ENCODE data around the gene DCK. TPM values are rescaled to one million over a fixed set of nuclear protein-coding genes. Genes with fewer than 3 reads are reported as not detected.

The DCK gene
- polyA plus RNA-seq, 2 donors, result 3.1 to 8.0 TPM

DNA sequence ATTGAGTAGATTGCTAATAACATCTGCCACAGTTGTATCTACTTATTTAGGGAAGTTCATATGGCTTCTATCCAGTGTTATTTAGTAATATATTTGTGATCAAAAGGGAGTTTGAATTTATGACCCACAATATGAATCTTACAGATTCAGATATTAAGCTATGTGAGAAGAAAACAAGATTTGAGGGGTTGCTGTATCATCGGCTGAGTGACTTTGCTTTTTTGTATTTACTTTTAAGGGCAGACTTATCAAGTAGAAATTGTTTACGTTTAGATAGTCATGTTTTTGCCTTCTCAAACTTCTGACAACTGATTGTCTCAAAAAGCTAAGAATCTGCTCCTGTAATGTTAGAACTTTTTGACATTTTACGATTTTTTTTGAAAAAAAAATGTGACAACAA, 17.2 kb upstream of the DCK start:
- WGBS, 2 donors, result 79 to 89% methylated on average over 3 of the region's 3 CpGs
- H3K9me3 ChIP-seq (ENCODE audit: control insufficient read depth in 2 of 2, insufficient read depth in 1 of 2, low read depth in 1 of 2, low read length in 1 of 2), result no peaks in the 10 kb centered on the region
- H3K27me3 ChIP-seq (ENCODE audit: control insufficient read depth in 1 of 2, insufficient read depth in 2 of 2, low read length in 2 of 2), result no peaks in the 10 kb centered on the region
- H3K36me3 ChIP-seq (ENCODE audit: control insufficient read depth in 2 of 2, insufficient read depth in 2 of 2, low read length in 1 of 2), result no peaks in the 10 kb centered on the region
- H3K27ac ChIP-seq (ENCODE audit: low read depth in 2 of 2, low read length in 1 of 2), result no peak overlapping the region
- no peaks in the 10 kb centered on the region for H3K4me1 ChIP-seq (ENCODE audit: control insufficient read depth in 2 of 2, insufficient read depth in 2 of 2, low read length in 1 of 2)
- H3K4me3 ChIP-seq (ENCODE audit: low read depth in 1 of 2, low read length in 2 of 2), result no peak overlapping the region

DNA sequence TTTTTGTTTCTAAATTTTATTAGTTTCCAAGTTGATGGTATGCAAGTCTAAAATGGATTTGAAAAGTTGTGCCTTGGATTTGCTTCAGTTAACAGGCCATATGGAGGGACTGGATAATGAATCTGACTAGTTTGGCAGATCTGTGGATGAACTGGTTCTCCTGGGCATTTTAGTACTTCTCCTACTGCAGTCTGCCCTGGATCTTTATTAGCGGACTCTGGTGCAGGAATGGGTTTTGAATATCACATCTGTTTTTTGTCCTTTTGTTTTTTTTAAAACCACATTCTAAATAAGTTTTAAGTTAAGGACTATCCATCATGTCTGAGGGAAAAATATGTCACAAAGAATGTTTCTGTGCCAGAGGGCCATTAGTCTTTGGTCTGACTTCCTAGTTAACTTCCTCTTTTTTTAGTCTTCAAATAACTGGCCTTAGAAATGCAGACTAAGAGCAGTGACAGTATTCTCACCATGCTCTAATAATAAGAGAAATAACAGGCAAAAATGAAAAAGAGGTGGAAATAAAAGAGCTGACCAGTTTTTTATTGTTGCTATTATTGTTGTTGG, 13.9 kb upstream of the DCK start:
- H3K27me3 ChIP-seq (ENCODE audit: control insufficient read depth in 1 of 2, insufficient read depth in 2 of 2, low read length in 2 of 2), result no peaks in the 10 kb centered on the region
- WGBS, 2 donors, result 83 to 89% methylated on average over 1 of the region's 1 CpG
- H3K4me1 ChIP-seq (ENCODE audit: control insufficient read depth in 2 of 2, insufficient read depth in 2 of 2, low read length in 1 of 2), result no peaks in the 10 kb centered on the region
- no peaks in the 10 kb centered on the region for H3K36me3 ChIP-seq (ENCODE audit: control insufficient read depth in 2 of 2, insufficient read depth in 2 of 2, low read length in 1 of 2)
- no peak overlapping the region for H3K4me3 ChIP-seq (ENCODE audit: low read depth in 1 of 2, low read length in 2 of 2)
- no peak overlapping the region for H3K27ac ChIP-seq (ENCODE audit: low read depth in 2 of 2, low read length in 1 of 2)
- no peaks in the 10 kb centered on the region for H3K9me3 ChIP-seq (ENCODE audit: control insufficient read depth in 2 of 2, insufficient read depth in 1 of 2, low read depth in 1 of 2, low read length in 1 of 2)

DNA sequence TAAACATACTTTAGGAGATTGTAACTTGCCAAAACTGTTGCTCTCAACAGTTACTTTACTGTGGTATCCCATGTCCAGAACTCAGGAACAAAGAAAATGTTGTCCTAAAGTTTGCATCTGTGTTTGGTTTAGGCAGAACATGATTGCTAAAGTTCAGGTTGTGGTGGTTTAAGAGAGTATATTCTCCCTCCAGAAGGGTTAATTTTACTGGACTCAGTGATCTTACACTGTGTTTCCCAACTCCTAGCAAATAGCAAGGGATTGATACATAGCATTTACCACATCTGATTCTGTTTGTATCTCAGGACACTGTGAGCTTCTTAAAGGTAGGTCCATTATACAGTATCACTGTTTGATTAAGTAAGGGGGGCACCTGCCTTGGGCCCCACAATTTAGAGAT, 13.3 kb upstream of the DCK start:
- Histone ChIP-seq H3K4me3 (ENCODE audit: low read depth in 1 of 2, low read length in 2 of 2) (no peak overlapping the region), H3K36me3 (ENCODE audit: control insufficient read depth in 2 of 2, insufficient read depth in 2 of 2, low read length in 1 of 2) (no peaks in the 10 kb centered on the region), H3K4me1 (ENCODE audit: control insufficient read depth in 2 of 2, insufficient read depth in 2 of 2, low read length in 1 of 2) (no peaks in the 10 kb centered on the region), H3K27me3 (ENCODE audit: control insufficient read depth in 1 of 2, insufficient read depth in 2 of 2, low read length in 2 of 2) (no peaks in the 10 kb centered on the region), H3K9me3 (ENCODE audit: control insufficient read depth in 2 of 2, insufficient read depth in 1 of 2, low read depth in 1 of 2, low read length in 1 of 2) (no peaks in the 10 kb centered on the region), H3K27ac (ENCODE audit: low read depth in 2 of 2, low read length in 1 of 2) (no peak overlapping the region)

DNA sequence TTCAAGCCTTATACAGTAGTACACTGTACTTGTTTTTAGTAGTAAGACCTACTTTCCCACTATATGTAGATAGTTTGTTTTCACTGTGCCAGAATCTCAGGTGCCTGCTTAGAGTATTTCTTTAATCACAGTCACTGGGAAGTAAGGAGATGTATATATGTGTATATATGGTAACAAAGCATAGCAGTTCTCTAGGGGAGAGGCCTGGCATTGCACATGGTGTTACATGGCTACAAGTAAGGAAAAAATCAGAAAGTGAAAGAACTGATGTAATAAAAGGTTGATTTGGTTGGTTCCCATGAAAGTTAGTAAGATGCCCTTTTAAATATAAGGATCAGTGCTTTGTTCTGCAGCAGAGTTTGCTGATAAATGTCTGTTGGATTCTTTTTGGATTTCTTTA, 9.3 kb upstream of the DCK start:
- Histone ChIP-seq H3K9me3 (ENCODE audit: control insufficient read depth in 2 of 2, insufficient read depth in 1 of 2, low read depth in 1 of 2, low read length in 1 of 2) (no peaks in the 10 kb centered on the region), H3K27ac (ENCODE audit: low read depth in 2 of 2, low read length in 1 of 2) (no peak overlapping the region), H3K36me3 (ENCODE audit: control insufficient read depth in 2 of 2, insufficient read depth in 2 of 2, low read length in 1 of 2) (no peaks in the 10 kb centered on the region), H3K4me1 (ENCODE audit: control insufficient read depth in 2 of 2, insufficient read depth in 2 of 2, low read length in 1 of 2) (no peaks in the 10 kb centered on the region), H3K4me3 (ENCODE audit: low read depth in 1 of 2, low read length in 2 of 2) (no peak overlapping the region), H3K27me3 (ENCODE audit: control insufficient read depth in 1 of 2, insufficient read depth in 2 of 2, low read length in 2 of 2) (no peaks in the 10 kb centered on the region)

DNA sequence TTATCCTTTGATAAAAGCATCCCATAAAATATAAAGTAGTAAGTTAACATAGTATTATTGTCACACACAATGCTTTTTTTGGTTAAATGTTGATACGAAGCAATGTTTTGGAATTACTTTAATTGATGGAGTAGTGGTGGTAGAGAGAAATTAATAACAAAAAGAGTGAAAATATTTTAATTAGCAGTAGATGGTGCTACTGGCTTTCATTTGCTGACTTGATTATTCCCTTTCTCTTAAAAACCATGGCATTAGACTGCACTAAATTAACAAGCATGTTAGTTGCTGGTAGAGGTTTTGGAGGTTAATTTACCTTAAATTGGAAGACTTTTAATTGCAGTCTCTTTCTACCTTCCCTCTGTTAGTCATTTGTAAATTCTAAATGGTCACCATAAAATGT, 8.9 kb upstream of the DCK start:
- Histone ChIP-seq H3K9me3 (ENCODE audit: control insufficient read depth in 2 of 2, insufficient read depth in 1 of 2, low read depth in 1 of 2, low read length in 1 of 2) (no peaks in the 10 kb centered on the region), H3K4me1 (ENCODE audit: control insufficient read depth in 2 of 2, insufficient read depth in 2 of 2, low read length in 1 of 2) (no peaks in the 10 kb centered on the region), H3K4me3 (ENCODE audit: low read depth in 1 of 2, low read length in 2 of 2) (no peak overlapping the region), H3K36me3 (ENCODE audit: control insufficient read depth in 2 of 2, insufficient read depth in 2 of 2, low read length in 1 of 2) (no peaks in the 10 kb centered on the region), H3K27me3 (ENCODE audit: control insufficient read depth in 1 of 2, insufficient read depth in 2 of 2, low read length in 2 of 2) (no peaks in the 10 kb centered on the region), H3K27ac (ENCODE audit: low read depth in 2 of 2, low read length in 1 of 2) (no peak overlapping the region)
- WGBS, 2 donors, result 85 to 90% methylated on average over 1 of the region's 1 CpG

DNA sequence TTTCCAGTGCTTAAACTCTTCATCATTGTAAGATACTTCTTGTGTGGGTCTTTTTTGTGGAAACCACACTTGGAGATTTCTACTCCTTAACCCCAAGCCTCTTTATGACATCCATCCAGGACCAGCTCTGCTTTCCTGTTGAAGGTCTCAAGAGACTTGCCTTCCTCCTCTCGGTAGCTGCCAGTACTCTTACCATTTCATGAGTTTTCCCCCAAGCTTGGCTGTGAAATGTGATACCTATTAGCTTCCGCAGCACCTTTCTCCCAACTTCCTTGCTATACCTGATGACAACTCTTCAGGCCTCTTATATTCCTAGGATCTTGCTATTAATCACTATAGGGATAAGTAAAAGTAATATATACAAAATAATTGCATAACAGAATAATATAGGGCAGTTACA, 1.9 kb upstream of the DCK start:
- 93 to 94% methylated on average over 2 of the region's 2 CpGs for WGBS, 2 donors
- H3K27ac ChIP-seq (ENCODE audit: low read depth in 2 of 2, low read length in 1 of 2), result no peak overlapping the region
- H3K9me3 ChIP-seq (ENCODE audit: control insufficient read depth in 2 of 2, insufficient read depth in 1 of 2, low read depth in 1 of 2, low read length in 1 of 2), result no peaks in the 10 kb centered on the region
- H3K4me1 ChIP-seq (ENCODE audit: control insufficient read depth in 2 of 2, insufficient read depth in 2 of 2, low read length in 1 of 2), result no peaks in the 10 kb centered on the region
- no peaks in the 10 kb centered on the region for H3K36me3 ChIP-seq (ENCODE audit: control insufficient read depth in 2 of 2, insufficient read depth in 2 of 2, low read length in 1 of 2)
- no peak overlapping the region for H3K4me3 ChIP-seq (ENCODE audit: low read depth in 1 of 2, low read length in 2 of 2)
- H3K27me3 ChIP-seq (ENCODE audit: control insufficient read depth in 1 of 2, insufficient read depth in 2 of 2, low read length in 2 of 2), result no peaks in the 10 kb centered on the region

DNA sequence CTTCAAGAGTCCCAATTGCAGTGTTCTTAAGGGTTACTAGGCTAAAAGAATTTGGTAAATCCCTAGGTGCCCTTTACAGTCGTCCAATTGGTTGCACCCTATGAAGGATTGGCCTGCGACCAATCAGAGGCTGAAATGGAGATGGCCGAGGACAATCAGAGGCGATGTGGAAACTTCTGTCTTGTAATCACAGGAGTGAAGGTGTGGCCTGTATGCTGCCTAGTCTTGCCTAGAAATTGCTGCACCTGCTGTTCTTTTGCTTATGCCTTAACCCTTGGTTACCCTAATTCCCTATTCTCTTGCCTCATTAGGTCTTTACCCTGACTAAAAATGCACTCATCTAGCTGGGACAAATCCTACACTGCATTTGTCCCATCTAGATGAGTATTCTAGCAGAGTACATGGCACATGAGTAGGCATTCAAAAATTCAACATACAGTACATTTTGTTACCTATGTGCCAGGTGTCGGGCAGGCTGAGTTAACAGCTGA, 1.0 kb upstream of the DCK start:
- Histone ChIP-seq H3K9me3 (ENCODE audit: control insufficient read depth in 2 of 2, insufficient read depth in 1 of 2, low read depth in 1 of 2, low read length in 1 of 2) (no peaks in the 10 kb centered on the region), H3K4me3 (ENCODE audit: low read depth in 1 of 2, low read length in 2 of 2) (peak overlapping the region; percentile 64 to 74), H3K36me3 (ENCODE audit: control insufficient read depth in 2 of 2, insufficient read depth in 2 of 2, low read length in 1 of 2) (no peaks in the 10 kb centered on the region), H3K27ac (ENCODE audit: low read depth in 2 of 2, low read length in 1 of 2) (peak overlapping the region; percentile 93 to 94), H3K4me1 (ENCODE audit: control insufficient read depth in 2 of 2, insufficient read depth in 2 of 2, low read length in 1 of 2) (no peaks in the 10 kb centered on the region), H3K27me3 (ENCODE audit: control insufficient read depth in 1 of 2, insufficient read depth in 2 of 2, low read length in 2 of 2) (no peaks in the 10 kb centered on the region)
- WGBS, 2 donors, result 42 to 49% methylated on average over 5 of the region's 5 CpGs

DNA sequence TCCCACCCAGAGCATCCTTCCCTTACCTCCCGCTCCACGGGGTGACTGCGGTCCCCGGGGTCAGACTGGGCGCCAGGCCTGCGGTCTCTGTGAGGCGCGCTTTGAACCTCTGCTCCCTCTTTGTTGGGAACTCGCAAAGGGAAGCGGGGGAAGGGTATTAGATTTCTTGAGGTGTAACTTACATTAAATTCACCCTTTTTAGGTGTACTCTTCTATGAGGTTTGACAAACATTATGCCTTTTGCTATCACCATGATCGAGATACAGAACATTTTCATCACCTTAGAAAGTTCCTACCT, 569 bp downstream of the DCK start:
- Histone ChIP-seq H3K9me3 (ENCODE audit: control insufficient read depth in 2 of 2, insufficient read depth in 1 of 2, low read depth in 1 of 2, low read length in 1 of 2) (no peaks in the 10 kb centered on the region), H3K27ac (ENCODE audit: low read depth in 2 of 2, low read length in 1 of 2) (peak overlapping the region; percentile 93 to 94), H3K4me1 (ENCODE audit: control insufficient read depth in 2 of 2, insufficient read depth in 2 of 2, low read length in 1 of 2) (no peaks in the 10 kb centered on the region), H3K36me3 (ENCODE audit: control insufficient read depth in 2 of 2, insufficient read depth in 2 of 2, low read length in 1 of 2) (no peaks in the 10 kb centered on the region), H3K4me3 (ENCODE audit: low read depth in 1 of 2, low read length in 2 of 2) (peak overlapping the region; percentile 64 to 74), H3K27me3 (ENCODE audit: control insufficient read depth in 1 of 2, insufficient read depth in 2 of 2, low read length in 2 of 2) (no peaks in the 10 kb centered on the region)
- 2% methylated on average over 11 of the region's 11 CpGs for WGBS, 2 donors

DNA sequence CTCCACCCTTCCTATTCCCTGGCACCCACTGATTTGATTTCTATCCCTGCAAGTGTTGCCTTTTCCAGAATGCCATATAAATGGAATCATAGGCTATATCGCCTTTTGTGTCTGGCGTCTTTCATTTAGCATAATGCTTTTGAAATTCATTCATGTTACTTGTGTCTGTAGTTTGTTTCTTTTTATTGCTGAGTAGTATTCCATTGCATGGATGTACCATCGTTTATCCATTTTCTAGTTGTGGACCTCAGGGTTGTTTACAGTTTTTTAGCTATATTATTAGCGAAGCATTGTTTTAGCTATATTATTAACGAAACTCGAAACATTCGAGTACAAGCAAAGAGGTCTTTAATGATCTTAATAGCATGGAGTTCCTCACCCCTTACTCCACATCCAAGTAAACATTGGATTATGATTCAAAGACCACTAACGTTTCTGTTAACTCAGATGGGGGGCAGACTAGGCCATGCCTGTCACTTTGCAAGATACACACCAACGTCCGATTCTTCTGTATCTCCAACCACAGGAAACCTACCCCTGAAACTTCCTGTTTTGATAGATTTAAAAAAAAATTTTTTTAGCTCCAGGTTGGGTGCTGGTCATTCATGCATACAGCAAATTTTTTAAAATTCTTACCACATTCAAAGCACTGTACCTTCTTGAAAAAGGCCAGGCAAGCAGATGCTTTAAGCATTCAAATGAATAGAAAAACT, 1.1 kb downstream of the DCK start:
- H3K4me1 ChIP-seq (ENCODE audit: control insufficient read depth in 2 of 2, insufficient read depth in 2 of 2, low read length in 1 of 2), result no peaks in the 10 kb centered on the region
- no peak overlapping the region for H3K27ac ChIP-seq (ENCODE audit: low read depth in 2 of 2, low read length in 1 of 2)
- peak overlapping the region; percentile 64 to 74 for H3K4me3 ChIP-seq (ENCODE audit: low read depth in 1 of 2, low read length in 2 of 2)

DNA sequence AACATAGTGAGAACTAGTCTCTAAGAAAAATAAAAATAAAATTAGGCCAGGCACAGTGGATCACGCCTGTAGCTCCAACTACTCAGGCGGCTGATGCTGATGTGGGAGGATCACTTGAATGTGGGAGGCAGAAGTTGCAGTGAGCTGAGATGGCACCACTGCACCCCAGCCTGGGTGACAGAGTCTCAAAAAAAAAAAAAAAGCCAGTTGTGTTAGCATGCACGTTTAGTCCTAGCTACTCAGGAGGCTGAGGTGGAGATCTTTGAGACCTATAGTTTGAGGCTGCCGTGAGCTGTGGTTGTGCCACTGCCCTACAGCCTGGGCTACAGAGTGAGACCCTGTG, 2.5 kb downstream of the DCK start:
- Histone ChIP-seq H3K27me3 (ENCODE audit: control insufficient read depth in 1 of 2, insufficient read depth in 2 of 2, low read length in 2 of 2) (no peaks in the 10 kb centered on the region), H3K9me3 (ENCODE audit: control insufficient read depth in 2 of 2, insufficient read depth in 1 of 2, low read depth in 1 of 2, low read length in 1 of 2) (no peaks in the 10 kb centered on the region), H3K27ac (ENCODE audit: low read depth in 2 of 2, low read length in 1 of 2) (no peak overlapping the region), H3K36me3 (ENCODE audit: control insufficient read depth in 2 of 2, insufficient read depth in 2 of 2, low read length in 1 of 2) (no peaks in the 10 kb centered on the region), H3K4me1 (ENCODE audit: control insufficient read depth in 2 of 2, insufficient read depth in 2 of 2, low read length in 1 of 2) (no peaks in the 10 kb centered on the region), H3K4me3 (ENCODE audit: low read depth in 1 of 2, low read length in 2 of 2) (no peak overlapping the region)
- 57 to 59% methylated on average over 4 of the region's 4 CpGs for WGBS, 2 donors

More for the DNA sequence above, 1.1 kb downstream of the DCK start:
- 64 to 66% methylated on average over 10 of the region's 10 CpGs for WGBS, 2 donors
- no peaks in the 10 kb centered on the region for H3K36me3 ChIP-seq (ENCODE audit: control insufficient read depth in 2 of 2, insufficient read depth in 2 of 2, low read length in 1 of 2)
- no peaks in the 10 kb centered on the region for H3K9me3 ChIP-seq (ENCODE audit: control insufficient read depth in 2 of 2, insufficient read depth in 1 of 2, low read depth in 1 of 2, low read length in 1 of 2)
- H3K27me3 ChIP-seq (ENCODE audit: control insufficient read depth in 1 of 2, insufficient read depth in 2 of 2, low read length in 2 of 2), result no peaks in the 10 kb centered on the region
